GM21717 (cell line): ENCODE measurements around the gene KLHL24.
"Not testable (repeated sequence)": the region's sequence is repeated elsewhere in the genome, so short reads cannot be mapped to it uniquely, and the experiment has no call there.

Experiments used
- ATAC-seq: cut with Tn5 transposase; IDR thresholded peaks from one replicate; pipeline ENCODE4 v1.9.1; 2021; ENCODE audit warnings: mild to moderate bottlenecking, moderate library complexity; ENCODE audit not compliant: unreplicated experiment

Gene KLHL24

GRCh38 chr3:183635107-183635430 is 354 bp upstream of the KLHL24 start:
- no peak for ATAC-seq

DNA sequence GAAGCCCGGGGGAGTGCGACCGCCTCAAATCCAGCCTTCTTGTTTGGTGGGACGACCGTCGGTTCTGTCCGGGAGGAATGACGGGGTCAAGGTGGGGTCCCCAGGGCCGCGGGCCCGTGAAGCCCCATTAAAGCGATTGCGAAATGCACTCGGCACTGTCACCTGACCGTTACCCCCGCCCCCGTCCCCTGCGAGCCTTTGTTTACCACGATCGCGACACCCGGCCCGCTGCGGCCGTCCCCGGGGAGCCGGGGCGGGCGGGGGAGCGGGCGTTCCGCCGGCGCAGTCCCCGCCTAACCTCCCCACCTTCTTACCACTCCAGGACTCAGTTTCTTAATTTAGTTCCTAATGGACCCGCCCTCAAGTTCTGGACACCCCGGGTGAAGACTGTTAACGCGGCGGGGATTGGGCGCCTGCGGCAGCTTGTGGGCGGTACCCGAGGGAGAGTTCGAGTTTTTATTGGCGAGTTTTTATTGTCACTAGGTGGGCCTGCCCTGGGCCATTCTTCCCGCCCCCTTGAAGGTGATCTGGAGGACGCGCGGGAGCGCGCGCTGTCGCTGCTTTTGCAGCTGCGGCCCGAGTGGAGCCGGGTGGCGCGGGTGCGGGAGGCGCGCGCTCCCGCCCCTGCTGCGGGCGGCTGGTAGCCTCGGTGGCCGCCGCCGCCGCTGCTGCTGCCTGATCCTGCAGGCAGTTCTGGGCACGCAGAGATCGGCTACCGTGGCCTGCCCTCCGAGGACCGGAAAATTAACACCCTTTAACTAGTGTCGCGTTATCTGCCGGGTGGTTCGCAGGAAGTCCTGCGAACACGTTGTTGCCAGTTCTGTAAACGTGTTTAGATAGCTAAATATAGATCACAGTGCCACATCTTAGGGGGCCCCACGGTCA is 1.0 kb downstream of the KLHL24 start:
- ATAC-seq = peak; percentile 86

DNA sequence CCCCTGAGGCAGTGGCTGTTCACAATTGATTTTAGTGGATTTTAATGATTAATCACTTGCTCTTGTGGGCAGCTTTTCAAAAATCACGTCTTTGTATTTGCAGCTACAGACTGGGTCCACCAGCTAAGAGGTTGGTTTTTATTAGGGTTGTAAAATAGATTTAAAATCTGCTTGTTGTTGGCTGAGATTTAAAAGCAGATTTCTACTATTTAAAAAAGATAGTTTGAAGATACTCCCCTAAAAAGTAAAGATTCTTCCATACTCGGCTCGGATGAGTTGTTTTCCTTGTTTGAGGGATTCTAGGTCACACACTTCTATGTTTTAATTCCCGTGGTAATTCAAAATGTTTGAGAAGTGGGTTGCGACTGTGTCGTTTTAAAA is 1.7 kb downstream of the KLHL24 start:
- no peak for ATAC-seq

GRCh38 chr3:183637633-183638032 is 2.2 kb downstream of the KLHL24 start:
- ATAC-seq = not testable (repeated sequence)

- ATAC-seq = no peak
These were observed 2.9 kb downstream of the KLHL24 start for GRCh38 chr3:183638101-183638852.

GRCh38 chr3:183640635-183641034 is 5.2 kb downstream of the KLHL24 start:
- not testable (repeated sequence) for ATAC-seq

- no peak for ATAC-seq
These were observed 6.5 kb downstream of the KLHL24 start for GRCh38 chr3:183641882-183642281.

GRCh38 chr3:183644244-183644643 is 8.8 kb downstream of the KLHL24 start:
- ATAC-seq = no peak

DNA sequence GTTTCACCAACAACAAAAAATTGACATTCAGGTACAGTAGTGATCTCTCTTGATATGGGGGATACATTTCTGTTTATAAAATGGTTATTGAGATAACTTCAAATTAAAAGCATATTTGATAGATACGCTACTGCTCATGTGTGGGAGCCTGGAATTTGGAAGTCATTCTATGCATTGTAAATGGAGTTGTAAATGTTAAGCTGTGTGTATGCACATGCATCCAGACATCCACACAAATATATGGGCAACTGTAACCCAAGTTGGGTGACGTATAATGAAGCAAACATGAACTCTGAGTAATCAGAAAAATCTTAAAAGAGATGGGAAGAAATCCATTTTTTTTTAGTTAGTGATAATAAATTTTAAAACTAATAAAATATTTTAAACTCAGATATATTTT is 9.8 kb downstream of the KLHL24 start:
- no peak for ATAC-seq

DNA sequence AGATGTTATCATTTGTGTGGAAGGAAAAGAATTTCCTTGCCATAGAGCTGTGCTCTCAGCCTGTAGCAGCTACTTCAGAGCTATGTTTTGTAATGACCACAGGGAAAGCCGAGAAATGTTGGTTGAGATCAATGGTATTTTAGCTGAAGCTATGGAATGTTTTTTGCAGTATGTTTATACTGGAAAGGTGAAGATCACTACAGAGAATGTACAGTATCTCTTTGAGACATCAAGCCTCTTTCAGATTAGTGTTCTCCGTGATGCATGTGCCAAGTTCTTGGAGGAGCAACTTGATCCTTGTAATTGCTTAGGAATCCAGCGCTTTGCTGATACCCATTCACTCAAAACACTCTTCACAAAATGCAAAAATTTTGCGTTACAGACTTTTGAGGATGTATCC is 15.1 kb downstream of the KLHL24 start:
- ATAC-seq = no peak

DNA sequence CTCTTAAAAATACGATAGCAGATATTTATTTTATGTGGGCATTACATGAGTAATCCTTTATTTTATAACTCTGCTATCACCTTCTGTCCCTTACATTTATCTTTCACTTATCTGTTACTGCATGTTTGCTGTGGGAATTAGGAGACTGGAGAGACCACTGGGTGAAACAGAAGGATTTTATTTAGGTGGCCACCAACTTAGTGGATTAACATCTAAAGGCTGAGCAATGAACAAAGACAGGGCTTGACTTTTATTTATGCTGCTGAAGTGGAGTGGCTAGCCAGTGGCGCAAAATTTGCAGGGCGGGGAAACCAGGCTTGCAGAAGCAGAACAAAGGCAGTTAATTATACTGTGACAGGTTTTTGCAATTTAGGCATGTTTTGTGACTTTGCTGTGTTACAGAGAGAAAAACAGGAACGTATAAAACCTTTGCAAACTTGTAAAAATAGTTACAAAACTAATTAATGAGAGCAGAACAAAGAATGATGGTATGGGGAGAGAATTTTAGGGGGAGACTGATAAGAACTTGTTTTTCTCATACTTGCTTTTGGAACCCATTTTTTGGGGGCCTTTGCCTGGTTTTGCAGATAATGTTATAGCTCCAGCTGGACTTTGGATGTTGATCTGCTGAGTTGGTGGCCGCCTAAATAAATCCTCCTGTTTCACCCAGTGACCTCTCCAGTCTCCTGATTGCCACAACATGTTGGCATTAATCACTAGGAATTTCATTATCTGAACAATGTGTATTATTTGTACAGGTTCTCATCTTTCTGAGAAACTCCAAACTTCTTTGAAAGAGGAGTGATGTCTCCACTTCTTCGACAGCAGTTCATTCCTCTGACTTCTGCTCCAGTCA is 18.0 kb downstream of the KLHL24 start:
- no peak for ATAC-seq

DNA sequence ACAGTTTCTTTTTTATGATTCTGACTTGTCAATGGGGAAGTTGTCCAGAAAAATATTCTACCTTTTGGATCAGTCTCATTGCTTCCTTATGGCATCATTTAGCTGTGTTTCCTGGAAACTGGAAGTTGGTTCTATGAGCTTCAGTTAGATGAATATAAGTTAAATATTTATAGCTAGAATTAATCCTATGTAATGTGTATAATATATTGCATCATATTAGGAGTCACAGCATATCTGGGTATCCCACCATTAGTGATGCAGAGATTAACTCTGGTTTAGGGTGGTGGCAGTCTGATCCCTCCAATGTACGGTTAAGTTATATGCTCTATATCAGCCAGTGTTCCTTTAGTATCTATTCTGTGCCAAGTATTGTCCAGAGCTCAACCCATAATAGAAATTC is 19.3 kb downstream of the KLHL24 start:
- ATAC-seq = no peak

GRCh38 chr3:183662099-183662498 is 26.7 kb downstream of the KLHL24 start:
- ATAC-seq = no peak

- no peak for ATAC-seq
These were observed 29.5 kb downstream of the KLHL24 start for GRCh38 chr3:183664913-183665381.

- no peak for ATAC-seq
These were observed 44.6 kb downstream of the KLHL24 start for GRCh38 chr3:183680061-183680460.

- no peak for ATAC-seq
These were observed 52.3 kb downstream of the KLHL24 start for GRCh38 chr3:183687705-183688104.

GRCh38 chr3:183688874-183689273 is 53.5 kb downstream of the KLHL24 start:
- no peak for ATAC-seq

GRCh38 chr3:183689621-183690020 is 54.2 kb downstream of the KLHL24 start:
- ATAC-seq = not testable (repeated sequence)

GRCh38 chr3:183690402-183690995 is 55.1 kb downstream of the KLHL24 start:
- no peak for ATAC-seq

DNA sequence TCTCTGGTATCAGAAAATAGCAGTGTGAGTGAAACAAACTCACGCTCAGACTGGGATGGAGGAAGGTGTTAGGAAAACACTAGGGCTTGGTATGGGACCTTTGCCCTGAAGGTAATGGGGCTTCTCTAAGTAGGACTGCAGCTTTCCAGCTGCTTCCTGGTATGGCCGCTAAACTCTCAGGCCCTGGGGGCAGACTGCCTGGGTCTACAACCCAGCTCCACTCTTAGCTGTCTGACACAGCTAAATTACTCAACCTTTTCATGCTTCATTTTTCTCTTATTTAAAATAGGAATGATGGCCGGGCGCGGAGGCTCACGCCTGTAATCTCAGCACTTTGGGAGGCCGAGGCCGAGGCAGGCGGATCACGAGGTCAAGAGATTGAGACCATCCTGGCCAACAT is 57.0 kb downstream of the KLHL24 start:
- ATAC-seq = no peak
